OCI-LY3 (cell line): ENCODE measurements around the gene C1orf87.

ENCODE experiments used
- H2AFZ ChIP-seq: fragments of 200-600, 300-600 bp; shearing (Covaris generic); 2 replicates; pipeline ENCODE4 v1.6.0; 2014; ENCODE audit warnings: antibody characterized with exemption, low read depth, low read length
- H3K27ac ChIP-seq: fragments of 200-600, 300-600 bp; sonication (generic); 2 replicates; pipeline ENCODE4 v1.5.1; 2014; ENCODE audit warnings: mild to moderate bottlenecking, low read length, moderate library complexity, mixed read lengths
- H3K27me3 ChIP-seq: fragments of 200-600, 300-600 bp; sonication (generic); 2 replicates; pipeline ENCODE4 v1.6.1; 2014; ENCODE audit warnings: low read depth, low read length, mixed read lengths
- H3K36me3 ChIP-seq: fragments of 200-600, 300-600 bp; sonication (generic); replicated peaks from 2 replicates; pipeline ENCODE3; 2014; ENCODE audit warnings: low read depth, low read length, mixed read lengths
- H3K4me1 ChIP-seq: fragments of 300-600, 200-600 bp; sonication (generic); 2 replicates; pipeline ENCODE4 v1.6.1; 2014; ENCODE audit warnings: low read length, mixed read lengths
- H3K4me2 ChIP-seq: fragments of 200-600, 300-600 bp; sonication (generic); 2 replicates; pipeline ENCODE4 v1.6.1; 2014; ENCODE audit warnings: low read length, mixed read lengths
- H3K4me3 ChIP-seq: fragments of 300-600, 200-600 bp; sonication (generic); 2 replicates; pipeline ENCODE4 v1.5.1; 2014; ENCODE audit warnings: antibody characterized with exemption, mild to moderate bottlenecking, low read length, moderate library complexity
- H3K79me2 ChIP-seq: fragments of 300-600, 200-600 bp; shearing (Covaris generic); 2 replicates; pipeline ENCODE4 v1.6.1; 2014; ENCODE audit warnings: mild to moderate bottlenecking, low read length, mixed read lengths
- H3K9ac ChIP-seq: fragments of 300-600, 200-600 bp; shearing (Covaris generic); 2 replicates; pipeline ENCODE4 v1.6.0; 2014; ENCODE audit warnings: mild to moderate bottlenecking, low read length, moderate library complexity
- H3K9me3 ChIP-seq: fragments of 200-600, 300-600 bp; shearing (Covaris generic); 2 replicates; pipeline ENCODE4 v1.6.1; 2014; ENCODE audit warnings: low read length, mixed read lengths; ENCODE audit not compliant: insufficient read depth
- H4K20me1 ChIP-seq: fragments of 200-600, 300-600 bp; sonication (generic); 2 replicates; pipeline ENCODE4 v1.6.1; 2016; ENCODE audit warnings: low read length, mixed read lengths; ENCODE audit not compliant: insufficient read depth
- CTCF ChIP-seq: fragments of 200-600, 300-600 bp; sonication (generic); IDR thresholded peaks from 2 replicates; pipeline ENCODE4 v1.5.1; 2014; ENCODE audit warnings: antibody characterized with exemption, low read length, low read depth
- EZH2phosphoT487 ChIP-seq: fragments of 200-600 bp; shearing (Covaris generic); IDR thresholded peaks from 2 replicates; pipeline ENCODE4 v1.6.1; 2018; ENCODE audit warnings: antibody characterized with exemption, mixed run types, low read depth

Gene C1orf87

GRCh38 chr1:60090655-60091054 is 17.1 kb upstream of the C1orf87 start:
- no peaks in the 10 kb centered on the region for H4K20me1 ChIP-seq
- no peaks in the 10 kb centered on the region for H3K36me3 ChIP-seq
- no peak overlapping the region for H3K4me3 ChIP-seq
- H3K9me3 ChIP-seq, result no peaks in the 10 kb centered on the region
- H2AFZ ChIP-seq, result no peak overlapping the region
- H3K9ac ChIP-seq, result no peak overlapping the region
- H3K27ac ChIP-seq, result no peak overlapping the region
- H3K4me1 ChIP-seq, result no peaks in the 10 kb centered on the region
- no peaks in the 10 kb centered on the region for H3K79me2 ChIP-seq
- no peak overlapping the region for H3K4me2 ChIP-seq
- no peaks in the 10 kb centered on the region for H3K27me3 ChIP-seq
- TF ChIP-seq EZH2phosphoT487 (no peak), CTCF (no peak)

- H2AFZ ChIP-seq, result no peak overlapping the region
- H3K4me1 ChIP-seq, result no peaks in the 10 kb centered on the region
- no peak overlapping the region for H3K9ac ChIP-seq
- H3K9me3 ChIP-seq, result no peaks in the 10 kb centered on the region
- no peak overlapping the region for H3K4me3 ChIP-seq
- no peaks in the 10 kb centered on the region for H3K79me2 ChIP-seq
- H3K27me3 ChIP-seq, result no peaks in the 10 kb centered on the region
- TF ChIP-seq CTCF (peak; percentile 24; the same call in 1 of the 2 replicates), EZH2phosphoT487 (no peak)
- H4K20me1 ChIP-seq, result no peaks in the 10 kb centered on the region
- no peak overlapping the region for H3K27ac ChIP-seq
- no peak overlapping the region for H3K4me2 ChIP-seq
- H3K36me3 ChIP-seq, result no peaks in the 10 kb centered on the region
These were observed 15.1 kb upstream of the C1orf87 start for GRCh38 chr1:60088620-60089155.

- H3K27ac ChIP-seq, result no peak overlapping the region
- no peaks in the 10 kb centered on the region for H3K4me1 ChIP-seq
- no peaks in the 10 kb centered on the region for H3K36me3 ChIP-seq
- H3K4me3 ChIP-seq, result no peak overlapping the region
- no peak overlapping the region for H2AFZ ChIP-seq
- TF ChIP-seq EZH2phosphoT487 (no peak), CTCF (no peak)
- no peak overlapping the region for H3K4me2 ChIP-seq
- H3K9me3 ChIP-seq, result no peaks in the 10 kb centered on the region
- H3K27me3 ChIP-seq, result no peaks in the 10 kb centered on the region
- no peak overlapping the region for H3K9ac ChIP-seq
- no peaks in the 10 kb centered on the region for H4K20me1 ChIP-seq
- no peaks in the 10 kb centered on the region for H3K79me2 ChIP-seq
These were observed 14.1 kb upstream of the C1orf87 start for GRCh38 chr1:60087681-60088080.

GRCh38 chr1:60078182-60078581 is 4.6 kb upstream of the C1orf87 start:
- H3K9ac ChIP-seq, result no peak overlapping the region
- H3K79me2 ChIP-seq, result no peaks in the 10 kb centered on the region
- TF ChIP-seq EZH2phosphoT487 (no peak), CTCF (no peak)
- no peaks in the 10 kb centered on the region for H3K27me3 ChIP-seq
- H3K4me1 ChIP-seq, result no peaks in the 10 kb centered on the region
- H3K4me2 ChIP-seq, result no peak overlapping the region
- H3K36me3 ChIP-seq, result no peaks in the 10 kb centered on the region
- H2AFZ ChIP-seq, result no peak overlapping the region
- H3K27ac ChIP-seq, result no peak overlapping the region
- H3K9me3 ChIP-seq, result no peaks in the 10 kb centered on the region
- H3K4me3 ChIP-seq, result no peak overlapping the region
- no peaks in the 10 kb centered on the region for H4K20me1 ChIP-seq
